CMK (cell line): ENCODE measurements around the gene ST3GAL2.
"Not testable (repeated sequence)": the region's sequence is repeated elsewhere in the genome, so short reads cannot be mapped to it uniquely, and the experiment has no call there.

ENCODE experiments used
- DNase-seq: peaks from one replicate; pipeline ENCODE4 v3.0.0-alpha.2; 2010; ENCODE audit warnings: low read depth

Gene ST3GAL2

GRCh38 chr16:70417661-70418060 lies 21.2 kb downstream of the ST3GAL2 start:
- DNase-seq = no peak

GRCh38 chr16:70416748-70417616 lies 21.9 kb downstream of the ST3GAL2 start:
- DNase-seq = peak; percentile 67

- DNase-seq = not testable (repeated sequence)
Observed at GRCh38 chr16:70413572-70413971, 25.3 kb downstream of the ST3GAL2 start.

- no peak for DNase-seq
Observed at GRCh38 chr16:70412385-70412784, 26.5 kb downstream of the ST3GAL2 start.

- DNase-seq = no peak
Observed at GRCh38 chr16:70410734-70411133, 28.2 kb downstream of the ST3GAL2 start.

- DNase-seq = no peak
Observed at GRCh38 chr16:70407811-70408274, 31.1 kb downstream of the ST3GAL2 start.

GRCh38 chr16:70406104-70406503 lies 32.8 kb downstream of the ST3GAL2 start:
- not testable (repeated sequence) for DNase-seq

GRCh38 chr16:70402916-70403659 lies 35.8 kb downstream of the ST3GAL2 start:
- DNase-seq = no peak

GRCh38 chr16:70399951-70400350 lies 38.9 kb downstream of the ST3GAL2 start:
- no peak for DNase-seq

- no peak for DNase-seq
Observed at GRCh38 chr16:70399381-70399780, 39.5 kb downstream of the ST3GAL2 start.

- DNase-seq = no peak
Observed at GRCh38 chr16:70398177-70398743, 40.6 kb downstream of the ST3GAL2 start.

- no peak for DNase-seq
Observed at GRCh38 chr16:70396246-70396904, 42.5 kb downstream of the ST3GAL2 start.

GRCh38 chr16:70395345-70395901 lies 43.5 kb downstream of the ST3GAL2 start:
- DNase-seq = peak; percentile 42

- no peak for DNase-seq
Observed at GRCh38 chr16:70394853-70395252, 44.0 kb downstream of the ST3GAL2 start.

GRCh38 chr16:70393662-70394061 lies 45.2 kb downstream of the ST3GAL2 start:
- no peak for DNase-seq

- no peak for DNase-seq
Observed at GRCh38 chr16:70392606-70393005, 46.3 kb downstream of the ST3GAL2 start.

GRCh38 chr16:70391881-70392481 lies 46.9 kb downstream of the ST3GAL2 start:
- DNase-seq = no peak

- DNase-seq = no peak
Observed at GRCh38 chr16:70391446-70391845, 47.5 kb downstream of the ST3GAL2 start.

GRCh38 chr16:70390774-70391173 lies 48.1 kb downstream of the ST3GAL2 start:
- DNase-seq = no peak

GRCh38 chr16:70388006-70388680 lies 50.8 kb downstream of the ST3GAL2 start:
- DNase-seq = no peak
